Liver (tissue), 3 donors: ENCODE data around the gene RTCB.

ENCODE experiments used
- ATF3 ChIP-seq: IDR thresholded peaks from 2 replicates; pipeline ENCODE4 v1.6.1; 2016; ENCODE audit warnings: antibody characterized with exemption
- CTCF ChIP-seq: fragments of 150-350 bp; IDR thresholded peaks from 2 replicates; pipeline ENCODE4 v1.5.1; 2017; ENCODE audit warnings: improper control_type of control experiment, low read depth, low read length; ENCODE audit not compliant: missing input control
- EGR1 ChIP-seq, 2 donors: IDR thresholded peaks; 2 replicates each; pipeline ENCODE4 v1.6.1; 2016 to 2018; ENCODE audit warnings: antibody characterized with exemption in 2 of 2, low read depth in 2 of 2
- FOXA1 ChIP-seq: IDR thresholded peaks from 2 replicates; pipeline ENCODE4 v1.6.1; 2016; ENCODE audit warnings: antibody characterized with exemption
- GABPA ChIP-seq, 2 donors: IDR thresholded peaks in 1 of 2; conservative IDR thresholded peaks in 1 of 2; 2 replicates each; pipeline ENCODE4 v1.6.1; 2016; ENCODE audit warnings: antibody characterized with exemption in 2 of 2, mild to moderate bottlenecking in 1 of 2, moderate library complexity in 1 of 2
- HNF4G ChIP-seq: IDR thresholded peaks from 2 replicates; pipeline ENCODE4 v1.6.1; 2016; ENCODE audit warnings: antibody characterized with exemption
- MAX ChIP-seq: IDR thresholded peaks from 2 replicates; pipeline ENCODE4 v1.6.1; 2016; ENCODE audit warnings: antibody characterized with exemption
- NR2F2 ChIP-seq: IDR thresholded peaks from 2 replicates; pipeline ENCODE4 v1.6.1; 2016; ENCODE audit warnings: antibody characterized with exemption
- REST ChIP-seq: IDR thresholded peaks from 2 replicates; pipeline ENCODE4 v1.6.1; 2016; ENCODE audit warnings: antibody characterized with exemption, mild to moderate bottlenecking
- TAF1 ChIP-seq: conservative IDR thresholded peaks from 2 replicates; pipeline ENCODE4 v1.6.1; 2016; ENCODE audit warnings: antibody characterized with exemption, mild to moderate bottlenecking
- YY1 ChIP-seq: IDR thresholded peaks from 2 replicates; pipeline ENCODE4 v1.6.1; 2016; ENCODE audit warnings: antibody characterized with exemption, mild to moderate bottlenecking
- ZBTB33 ChIP-seq: IDR thresholded peaks from 2 replicates; pipeline ENCODE4 v1.6.1; 2016; ENCODE audit warnings: antibody characterized with exemption
- donor health status: healthy.
- donor health status: healthy.

GRCh38 chr22:32355760-32356159 is 56.3 kb downstream of the RTCB start:
- peak; percentile 17 for TF ChIP-seq CTCF
- no peak for TF ChIP-seq MAX
- no peak for TF ChIP-seq TAF1
- no peak for TF ChIP-seq REST
- no peak for TF ChIP-seq ZBTB33
- TF ChIP-seq NR2F2 = no peak
- TF ChIP-seq EGR1 (IDR thresholded peaks at IDR 0.05; ENCODE audit: low read depth in 2 of 2) = no peak
- TF ChIP-seq FOXA1 = no peak
- TF ChIP-seq HNF4G = no peak
- no peak for TF ChIP-seq ATF3
- no peak for TF ChIP-seq GABPA (IDR thresholded peaks at IDR 0.05 in 1 of 2, conservative IDR thresholded peaks at IDR 0.05 in 1 of 2)
- no peak for TF ChIP-seq YY1
